ES-I3 (cell line): Measurements from ENCODE around the gene CCDC33.

Experiments
- H3K36me3 ChIP-seq: 2 replicates; pipeline ENCODE4 v1.6.1; 2013; ENCODE audit warnings: mild to moderate bottlenecking, low read length, control low read depth, moderate library complexity; ENCODE audit not compliant: insufficient read depth
- H3K4me1 ChIP-seq: 2 replicates; pipeline ENCODE4 v1.6.1; 2013; ENCODE audit warnings: mild to moderate bottlenecking, control low read depth, low read length; ENCODE audit not compliant: insufficient read depth
- H3K9ac ChIP-seq: 2 replicates; pipeline ENCODE4 v1.6.1; 2013; ENCODE audit warnings: low read depth, mild to moderate bottlenecking, low read length, moderate library complexity
- H3K9me3 ChIP-seq: 2 replicates; pipeline ENCODE4 v1.6.1; 2013; ENCODE audit warnings: mild to moderate bottlenecking, low read length, moderate library complexity; ENCODE audit not compliant: control insufficient read depth, insufficient read depth

Gene CCDC33

GRCh38 chr15:74202452-74203401, 33.4 kb upstream of the CCDC33 start, which contains the start of gene STRA6:
Gene STRA6 (minus strand): TSS chr15:74202787. CDS start chr15:74202267, 520 bp downstream.
- Histone ChIP-seq H3K9ac (peak within 1 kb of the TSS; percentile 62), H3K9me3 (no peaks in the 10 kb centered on the region), H3K36me3 (no peaks in the 10 kb centered on the region), H3K4me1 (peaks cover 29% of the 10 kb centered on the region)

DNA sequence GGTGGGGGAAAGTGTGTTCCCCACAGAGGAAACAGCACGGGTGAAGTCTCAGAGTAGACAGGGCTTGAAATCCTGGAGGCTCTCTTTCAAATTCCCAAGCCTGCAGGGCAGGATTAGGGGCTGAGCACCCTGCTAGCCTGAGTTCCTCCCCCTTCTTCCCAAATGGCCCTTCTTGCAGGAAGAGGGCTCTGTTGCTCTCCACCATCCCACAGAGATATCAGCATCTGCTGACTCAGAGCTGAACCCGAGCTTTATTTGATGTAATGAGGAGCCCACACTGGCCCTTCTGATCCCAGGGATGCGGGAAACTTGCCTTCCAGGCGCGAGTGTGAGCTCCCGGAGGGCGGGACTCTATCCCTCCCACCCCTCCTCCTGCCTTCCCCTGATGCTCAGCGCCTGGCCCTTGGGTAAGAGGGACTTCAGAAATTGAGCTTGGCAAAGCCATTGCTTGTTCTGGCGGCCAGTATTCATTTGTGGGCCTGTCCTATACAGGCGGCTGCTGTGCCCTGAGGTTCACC, 32.2 kb upstream of the CCDC33 start:
- no peaks in the 10 kb centered on the region for H3K9me3 ChIP-seq
- H3K9ac ChIP-seq: peak overlapping the region; percentile 62; the same call in 1 of the 2 replicates
- no peaks in the 10 kb centered on the region for H3K36me3 ChIP-seq
- peaks cover 35% of the 10 kb centered on the region for H3K4me1 ChIP-seq

GRCh38 chr15:74205582-74205947, 30.6 kb upstream of the CCDC33 start:
- H3K9ac ChIP-seq: no peak overlapping the region
- H3K36me3 ChIP-seq: no peaks in the 10 kb centered on the region
- no peaks in the 10 kb centered on the region for H3K9me3 ChIP-seq
- H3K4me1 ChIP-seq: peaks cover 45% of the 10 kb centered on the region

DNA sequence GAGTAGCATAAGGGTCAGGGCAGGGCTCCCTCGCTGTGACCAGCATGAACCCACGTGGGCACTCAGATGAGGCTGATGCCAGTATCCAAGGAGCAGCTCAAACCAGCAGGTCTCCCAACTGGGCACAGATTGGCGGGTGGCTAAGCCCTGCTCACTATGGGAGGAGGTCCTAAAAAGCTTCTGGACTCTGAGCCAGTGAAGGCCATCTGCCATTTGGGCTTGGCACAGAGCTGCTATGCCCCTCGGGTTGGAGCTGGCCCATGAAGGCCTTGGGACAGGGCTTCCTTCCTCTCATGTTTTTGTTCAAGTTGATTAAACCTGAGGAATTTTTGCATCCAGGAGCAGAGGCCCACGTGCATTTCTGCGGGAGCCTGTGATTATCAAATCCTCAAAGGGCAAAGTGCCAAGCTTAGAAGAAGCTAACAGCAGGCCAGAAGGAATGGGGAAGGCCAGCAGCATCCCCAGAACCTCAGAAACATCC, 29.3 kb upstream of the CCDC33 start:
- H3K9me3 ChIP-seq: no peaks in the 10 kb centered on the region
- H3K4me1 ChIP-seq: peaks cover 34% of the 10 kb centered on the region
- no peaks in the 10 kb centered on the region for H3K36me3 ChIP-seq
- H3K9ac ChIP-seq: no peak overlapping the region

DNA sequence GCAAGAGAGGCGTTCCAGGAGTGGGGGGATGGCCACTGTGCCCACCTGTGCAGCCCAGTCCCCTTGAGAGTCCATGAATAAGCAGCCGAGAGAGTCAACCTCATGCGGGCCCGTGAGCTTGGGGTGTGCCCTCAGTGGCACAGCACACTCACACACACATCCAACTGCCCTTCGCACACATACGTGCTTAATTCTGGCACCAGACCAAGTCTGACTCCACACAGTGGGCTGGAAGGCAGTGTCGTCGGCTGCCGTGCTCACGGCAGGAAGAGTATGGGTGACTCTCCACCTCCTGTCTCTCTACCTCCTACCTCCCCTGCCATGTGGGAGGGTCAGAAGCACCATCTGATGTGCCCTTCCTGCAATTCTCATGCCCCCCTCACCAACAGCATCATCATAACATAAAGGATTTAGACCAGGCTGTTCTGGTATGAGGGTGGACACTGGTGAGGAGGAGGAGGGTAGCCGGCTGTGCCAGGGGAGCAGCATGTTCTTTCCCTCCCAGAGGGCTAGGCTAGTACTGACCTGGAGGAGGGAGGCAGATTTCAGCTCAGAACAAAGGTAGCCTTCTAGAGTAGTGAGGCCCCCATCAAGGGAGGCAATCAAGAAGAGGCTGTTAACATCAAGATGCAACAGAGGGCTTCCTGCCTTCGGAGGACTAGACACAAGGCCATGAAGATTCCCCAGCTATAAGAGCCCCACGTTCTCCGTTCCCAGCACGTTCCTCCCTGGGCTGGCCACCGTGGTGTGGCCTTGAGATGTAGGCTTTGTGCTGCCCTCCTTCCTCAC, 28.3 kb upstream of the CCDC33 start:
- Histone ChIP-seq H3K9me3 (no peaks in the 10 kb centered on the region), H3K36me3 (no peaks in the 10 kb centered on the region), H3K4me1 (peaks cover 38% of the 10 kb centered on the region), H3K9ac (no peak overlapping the region)

- H3K9me3 ChIP-seq: no peaks in the 10 kb centered on the region
- H3K36me3 ChIP-seq: no peaks in the 10 kb centered on the region
- peaks cover 38% of the 10 kb centered on the region for H3K4me1 ChIP-seq
- peak overlapping the region; percentile 22; the same call in 1 of the 2 replicates for H3K9ac ChIP-seq
Observed at GRCh38 chr15:74208496-74208895, 27.6 kb upstream of the CCDC33 start.

GRCh38 chr15:74208901-74209559, 27.1 kb upstream of the CCDC33 start:
- peak overlapping the region; percentile 22; the same call in 1 of the 2 replicates for H3K9ac ChIP-seq
- H3K4me1 ChIP-seq: peaks cover 40% of the 10 kb centered on the region
- H3K36me3 ChIP-seq: no peaks in the 10 kb centered on the region
- H3K9me3 ChIP-seq: no peaks in the 10 kb centered on the region

- Histone ChIP-seq H3K9me3 (no peaks in the 10 kb centered on the region), H3K4me1 (peaks cover 39% of the 10 kb centered on the region), H3K9ac (no peak overlapping the region), H3K36me3 (no peaks in the 10 kb centered on the region)
Observed at GRCh38 chr15:74209560-74209958, 26.6 kb upstream of the CCDC33 start.

DNA sequence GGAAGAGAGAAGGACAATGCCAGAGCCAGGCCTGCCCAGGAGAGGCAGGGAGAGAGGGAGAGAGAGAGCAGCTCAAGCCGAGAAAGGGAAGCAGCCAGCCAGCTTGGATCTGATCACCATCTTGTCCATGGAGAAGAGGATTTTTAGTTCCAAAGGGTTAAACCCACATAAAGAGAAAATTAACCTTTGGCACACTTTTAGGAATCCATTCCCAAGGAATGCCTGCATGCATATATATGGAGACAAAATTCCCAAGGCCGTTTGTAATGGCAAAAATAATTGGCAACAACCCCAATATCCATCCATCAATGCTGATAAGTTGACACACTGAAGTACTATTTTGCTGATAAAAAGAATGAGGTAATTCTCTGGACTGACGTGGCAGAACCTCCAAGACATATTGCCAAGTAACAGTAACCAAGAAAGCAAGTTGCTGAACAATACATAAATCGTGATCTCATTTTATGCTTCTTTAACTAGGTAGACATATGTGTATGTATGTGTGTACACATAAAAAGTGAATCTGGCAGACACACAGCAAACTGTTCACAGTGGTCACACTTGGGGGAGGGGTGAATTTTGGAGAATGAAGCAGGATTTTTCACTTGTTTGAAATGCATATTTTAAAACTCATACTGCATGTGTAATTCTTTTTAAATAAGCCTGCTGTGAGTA, 26.0 kb upstream of the CCDC33 start:
- Histone ChIP-seq H3K9ac (no peak overlapping the region), H3K4me1 (peaks cover 43% of the 10 kb centered on the region), H3K36me3 (no peaks in the 10 kb centered on the region), H3K9me3 (no peaks in the 10 kb centered on the region)

DNA sequence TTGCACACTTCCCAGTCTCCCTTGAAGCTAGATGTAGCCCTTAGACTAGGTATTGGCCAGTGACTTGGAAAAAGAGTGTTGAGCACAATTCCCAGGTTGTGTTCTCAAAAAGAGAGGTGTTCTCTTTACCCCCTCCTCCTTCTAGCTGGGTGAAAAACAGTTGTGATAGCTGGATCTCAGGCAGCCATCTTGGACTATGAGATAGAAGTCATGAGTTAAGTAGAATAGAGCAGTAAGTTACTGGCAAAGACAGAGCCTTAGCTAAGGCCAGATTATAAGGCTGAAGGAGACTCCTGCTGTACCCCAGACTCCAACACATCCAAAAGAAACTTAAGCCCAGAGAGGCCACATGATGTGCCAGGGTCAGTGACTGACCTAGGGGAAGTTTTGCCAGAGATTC, 25.4 kb upstream of the CCDC33 start:
- Histone ChIP-seq H3K36me3 (no peaks in the 10 kb centered on the region), H3K9ac (no peak overlapping the region), H3K4me1 (peaks cover 43% of the 10 kb centered on the region), H3K9me3 (no peaks in the 10 kb centered on the region)

- H3K9ac ChIP-seq: no peak overlapping the region
- H3K36me3 ChIP-seq: no peaks in the 10 kb centered on the region
- H3K9me3 ChIP-seq: no peaks in the 10 kb centered on the region
- H3K4me1 ChIP-seq: peaks cover 49% of the 10 kb centered on the region
Observed at GRCh38 chr15:74211656-74212055, 24.5 kb upstream of the CCDC33 start.

DNA sequence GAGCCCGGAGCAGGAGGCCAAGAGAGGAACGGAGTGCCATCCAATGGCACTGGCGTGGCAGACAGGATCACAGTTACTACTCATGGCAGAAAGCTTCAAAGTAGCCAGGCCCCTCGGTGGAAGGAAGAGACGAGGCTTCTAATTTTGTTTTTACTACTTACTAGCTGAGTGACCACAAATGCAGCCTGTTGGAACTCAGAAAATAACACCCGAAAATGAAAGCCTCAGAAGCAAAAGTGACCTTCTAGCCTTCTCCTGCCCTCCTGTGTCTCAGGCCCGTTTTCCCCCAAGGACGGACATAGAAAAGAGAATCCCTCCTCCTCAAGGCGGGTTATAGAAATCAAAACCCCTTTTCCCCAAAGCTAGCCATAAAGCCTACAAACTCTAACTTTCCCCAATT, 23.6 kb upstream of the CCDC33 start:
- H3K9ac ChIP-seq: no peak overlapping the region
- no peaks in the 10 kb centered on the region for H3K9me3 ChIP-seq
- peaks cover 49% of the 10 kb centered on the region for H3K4me1 ChIP-seq
- H3K36me3 ChIP-seq: no peaks in the 10 kb centered on the region

DNA sequence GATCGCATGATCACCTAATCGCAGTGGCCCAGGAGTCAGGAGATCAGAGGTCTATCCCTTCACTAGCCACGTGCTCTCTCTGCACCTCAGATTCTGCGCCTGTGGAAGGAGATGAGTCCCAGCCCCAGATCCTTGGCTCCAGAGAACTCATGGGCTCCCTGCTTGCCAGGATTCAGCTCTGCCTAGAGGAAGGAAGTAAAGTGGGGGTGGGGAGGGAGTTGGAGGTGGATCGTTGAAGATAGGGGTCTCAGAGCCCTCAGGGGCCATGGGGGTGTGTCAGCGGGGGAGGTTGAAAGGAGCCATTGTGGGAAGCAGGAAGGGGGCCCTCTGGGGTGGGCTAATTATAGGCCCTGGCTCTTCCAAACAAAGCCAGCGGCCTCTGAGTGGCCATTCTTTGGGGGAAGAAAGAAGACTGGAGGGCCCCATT, 22.3 kb upstream of the CCDC33 start:
- Histone ChIP-seq H3K36me3 (no peaks in the 10 kb centered on the region), H3K9ac (no peak overlapping the region), H3K9me3 (no peaks in the 10 kb centered on the region), H3K4me1 (peaks cover 43% of the 10 kb centered on the region)
